Activated naive CD4-positive, alpha-beta T cell treated with anti-CD3 and anti-CD28 coated beads, Interleukin-2, amount 50 U/mL, for 16 hours (primary cell): ENCODE measurements around the gene SCYGR8.
"Not testable (repeated sequence)": the region's sequence is repeated elsewhere in the genome, so short reads cannot be mapped to it uniquely, and the experiment has no call there.

Source experiments
- DNase-seq: peaks from one replicate; pipeline ENCODE4 v3.0.0-alpha.2; 2020

Gene SCYGR8

DNA sequence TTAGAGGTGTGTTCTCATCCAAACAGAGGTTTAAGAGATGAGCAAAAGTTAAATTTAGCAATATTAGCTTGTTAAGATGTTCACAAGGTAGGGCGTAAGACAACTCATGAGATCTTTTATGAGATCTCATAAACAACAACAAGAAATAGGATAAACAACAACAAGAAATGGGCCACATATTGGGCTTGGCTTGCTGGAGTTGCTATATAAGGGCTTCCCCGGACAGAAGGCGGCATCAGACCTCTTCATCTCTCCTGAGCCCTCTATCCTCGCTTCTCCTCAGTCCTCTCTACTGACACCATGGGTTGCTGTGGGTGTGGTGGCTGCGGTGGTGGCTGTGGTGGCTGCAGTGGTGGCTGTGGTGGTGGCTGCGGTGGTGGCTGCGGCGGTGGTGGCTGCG lies at the start of gene SCYGR8:
Gene SCYGR8, plus strand, starts transcription at position 301 of the 400 bp plus-strand sequence. Its CDS starts 0 bp downstream, at position 301.
- DNase-seq, result no peak

DNA sequence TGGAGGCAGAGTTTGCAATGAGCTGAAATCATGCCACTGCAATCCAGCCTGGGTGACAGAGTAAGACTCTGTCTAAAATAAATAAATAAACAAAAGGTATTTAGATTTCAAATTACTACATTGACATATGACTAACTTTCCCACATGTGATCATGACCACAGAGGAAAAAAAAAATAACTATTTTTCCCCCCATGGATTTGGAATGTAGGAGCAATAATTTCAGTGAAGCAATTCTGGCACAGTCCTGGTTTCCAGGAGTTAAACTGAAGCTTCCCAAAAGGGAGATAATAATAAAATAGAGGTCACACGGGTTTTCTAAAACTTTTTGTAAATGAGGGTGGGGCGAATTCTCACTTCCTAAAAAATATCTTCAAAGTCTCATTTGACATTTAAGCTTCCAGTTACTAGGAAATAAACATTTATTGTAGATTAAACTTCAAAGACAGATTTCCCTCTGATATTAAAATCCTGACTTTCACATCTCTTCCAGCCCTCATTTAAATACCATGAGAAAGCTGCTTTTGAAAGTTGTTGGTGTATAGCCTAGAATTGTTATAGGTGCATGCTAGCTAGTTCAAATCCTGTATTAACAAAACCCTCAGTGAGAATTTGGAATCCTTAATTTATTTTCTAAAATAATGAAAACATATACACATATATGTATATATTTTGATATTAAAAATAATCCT lies 48.6 kb upstream of the SCYGR8 start:
- DNase-seq, result no peak

DNA sequence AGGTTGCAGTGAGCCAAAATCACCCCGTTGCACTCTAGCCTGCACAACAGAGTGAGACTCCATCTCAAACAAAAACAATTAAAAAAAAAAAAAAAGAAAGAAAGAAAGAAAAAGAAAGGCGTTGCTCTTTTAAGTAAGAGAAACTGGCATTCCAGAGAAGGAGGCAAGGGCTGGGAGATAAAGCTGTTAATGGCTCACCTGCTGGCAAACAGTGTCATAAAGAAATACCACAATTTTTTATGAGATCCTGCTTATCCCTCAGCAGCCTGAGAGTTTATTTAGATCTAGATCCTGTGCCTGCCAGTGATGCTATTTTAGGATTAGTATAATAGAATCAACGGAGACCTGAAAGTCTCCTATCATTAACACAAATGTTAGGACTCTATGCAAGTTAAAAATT lies 44.1 kb upstream of the SCYGR8 start:
- no peak for DNase-seq

- DNase-seq, result no peak
These were observed 42.4 kb upstream of the SCYGR8 start for GRCh38 chr2:227703280-227703732.

- no peak for DNase-seq
These were observed 41.7 kb upstream of the SCYGR8 start for GRCh38 chr2:227703961-227704360.

GRCh38 chr2:227706859-227707258 lies 38.8 kb upstream of the SCYGR8 start:
- DNase-seq, result no peak

- no peak for DNase-seq
These were observed 38.3 kb upstream of the SCYGR8 start for GRCh38 chr2:227707390-227707789.

- DNase-seq, result no peak
These were observed 34.7 kb upstream of the SCYGR8 start for GRCh38 chr2:227710986-227711385.

DNA sequence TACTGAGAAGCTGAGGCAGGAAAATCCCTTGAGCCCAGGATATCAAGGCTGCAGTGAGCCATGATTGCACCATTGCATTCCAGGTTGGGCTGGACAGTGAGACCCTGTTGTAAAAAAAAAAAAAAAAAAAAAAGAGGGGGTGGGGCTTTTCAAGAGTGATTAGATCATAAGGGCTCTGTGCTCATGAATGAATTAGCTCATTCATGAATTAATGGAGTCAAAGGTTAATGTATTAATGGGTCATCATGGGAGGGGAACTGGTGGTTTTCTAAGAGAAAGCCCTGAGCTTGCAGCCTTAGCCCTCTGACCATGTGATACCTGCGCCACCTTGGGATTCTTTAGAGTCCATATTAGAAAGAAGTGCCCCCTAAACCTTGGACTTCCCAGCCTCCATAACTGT lies 32.4 kb upstream of the SCYGR8 start:
- no peak for DNase-seq

DNA sequence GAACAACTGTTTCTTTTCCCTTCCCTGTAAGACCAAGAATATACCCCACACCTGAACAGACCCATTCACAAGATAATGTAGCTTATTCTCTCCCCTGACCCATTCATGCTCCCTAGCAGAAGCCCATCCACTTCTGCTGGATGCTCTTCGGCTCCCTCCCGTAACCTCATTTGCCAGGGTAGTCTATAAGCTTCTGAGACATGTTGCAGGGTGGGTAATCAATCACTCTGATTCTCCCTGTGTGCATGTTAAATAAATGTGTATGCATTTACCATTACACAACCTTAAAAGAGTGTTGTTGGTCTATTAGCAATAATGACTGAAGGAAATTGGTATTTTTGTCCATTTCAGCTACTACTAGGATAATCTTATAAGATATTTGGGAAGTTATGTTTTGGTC lies 29.2 kb upstream of the SCYGR8 start:
- DNase-seq, result no peak

GRCh38 chr2:227717687-227718567 lies 27.8 kb upstream of the SCYGR8 start, which contains the start of gene SLC19A3:
Gene SLC19A3 (minus strand): TSS chr2:227718028. CDS start chr2:227702318, 15,710 bp downstream.
- peak; percentile 13 for DNase-seq

- DNase-seq, result no peak
These were observed 26.1 kb upstream of the SCYGR8 start for GRCh38 chr2:227719641-227720040.

DNA sequence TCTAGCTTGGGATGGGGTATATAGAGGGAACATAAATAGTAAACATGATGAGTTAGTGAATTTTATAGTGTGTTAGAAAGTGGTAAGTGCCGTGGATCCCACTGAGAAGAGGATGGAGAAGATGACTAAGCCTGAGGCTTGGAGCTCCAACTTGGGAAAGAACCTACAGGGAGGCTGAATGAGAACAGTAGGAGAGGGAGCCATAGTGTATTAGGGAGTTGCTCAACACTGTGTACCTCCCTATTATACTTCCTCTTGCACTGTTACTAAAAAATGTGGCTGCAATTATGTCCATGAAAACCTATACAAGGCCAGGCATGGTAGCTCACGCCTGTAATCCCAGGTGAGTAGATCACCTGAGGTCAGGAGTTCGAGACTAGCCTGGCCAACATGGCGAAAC lies 25.0 kb upstream of the SCYGR8 start:
- no peak for DNase-seq

DNA sequence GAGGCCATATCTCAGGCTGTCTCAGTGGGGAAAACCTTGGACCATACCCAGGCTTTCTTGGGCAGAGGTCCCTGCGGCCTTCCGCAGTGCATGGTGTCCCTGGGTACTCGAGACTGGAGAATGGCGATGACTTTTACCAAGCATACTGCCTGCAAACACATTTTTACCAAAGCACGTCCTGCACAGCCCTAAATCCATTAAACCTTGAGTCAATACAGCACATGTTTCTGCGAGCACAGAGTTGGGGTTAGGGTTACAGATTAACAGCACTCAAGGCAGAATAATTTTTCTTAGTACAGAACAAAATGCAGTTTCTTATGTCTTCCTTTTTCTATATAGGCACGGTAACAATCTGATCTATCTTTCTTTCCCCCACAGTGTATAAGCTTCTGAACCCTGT lies 22.9 kb upstream of the SCYGR8 start:
- DNase-seq, result not testable (repeated sequence)

DNA sequence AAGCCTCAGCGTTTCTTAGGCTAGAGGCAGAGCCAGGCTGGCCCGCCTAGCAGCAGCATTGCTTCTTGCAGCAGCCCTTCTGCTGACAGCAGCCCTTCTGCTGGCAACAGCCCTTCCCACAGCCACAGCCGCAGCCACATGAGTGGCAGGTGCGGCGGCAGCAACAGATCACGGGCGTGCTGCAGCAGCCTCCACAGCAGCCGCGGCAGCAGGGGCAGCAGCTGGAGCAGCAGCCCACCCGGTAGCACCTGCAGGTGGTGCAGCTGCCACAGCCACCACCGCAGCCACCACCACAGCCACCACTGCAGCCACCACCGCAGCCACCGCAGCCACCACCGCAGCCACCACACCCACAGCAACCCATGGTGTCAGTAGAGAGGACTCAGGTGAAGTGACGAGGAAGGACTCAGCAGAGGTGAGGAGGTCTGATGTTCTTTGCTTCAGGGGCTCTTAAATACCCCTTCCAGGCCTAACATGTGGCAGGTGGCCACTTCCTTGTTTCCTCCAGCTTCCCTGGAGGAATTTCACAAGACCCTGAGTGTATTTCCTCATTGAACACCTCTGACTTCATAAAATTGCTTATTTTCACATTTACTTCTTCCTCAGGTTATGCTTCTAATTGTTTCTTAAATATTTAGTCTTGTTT lies 21.2 kb upstream of the SCYGR8 start, which contains the start of gene SCYGR6:
Gene SCYGR6, minus strand, starts transcription at position 364 of the 646 bp plus-strand sequence. Its CDS starts 0 bp downstream, at position 364.
- DNase-seq, result no peak

DNA sequence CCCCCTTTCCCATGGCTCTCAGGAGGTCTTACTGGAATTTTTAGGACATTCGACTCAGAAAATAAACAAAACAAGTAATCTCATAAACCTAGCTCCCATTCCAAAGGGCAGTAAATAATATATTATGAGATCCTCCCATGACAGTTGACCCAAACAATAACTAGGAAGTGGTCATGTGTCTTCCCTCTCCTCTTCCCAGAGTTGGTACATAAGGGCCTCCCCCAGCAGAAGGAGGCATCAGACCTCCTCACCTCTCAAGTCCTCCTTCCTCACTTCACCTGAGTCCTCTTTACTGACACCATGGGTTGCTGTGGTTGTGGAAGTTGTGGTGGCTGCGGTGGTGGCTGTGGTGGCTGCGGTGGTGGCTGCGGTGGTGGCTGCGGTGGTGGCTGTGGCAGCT lies 17.7 kb upstream of the SCYGR8 start, which contains the start of gene SCYGR7:
Gene SCYGR7, plus strand, starts transcription at position 301 of the 400 bp plus-strand sequence. Its CDS starts 0 bp downstream, at position 301.
- DNase-seq, result no peak

DNA sequence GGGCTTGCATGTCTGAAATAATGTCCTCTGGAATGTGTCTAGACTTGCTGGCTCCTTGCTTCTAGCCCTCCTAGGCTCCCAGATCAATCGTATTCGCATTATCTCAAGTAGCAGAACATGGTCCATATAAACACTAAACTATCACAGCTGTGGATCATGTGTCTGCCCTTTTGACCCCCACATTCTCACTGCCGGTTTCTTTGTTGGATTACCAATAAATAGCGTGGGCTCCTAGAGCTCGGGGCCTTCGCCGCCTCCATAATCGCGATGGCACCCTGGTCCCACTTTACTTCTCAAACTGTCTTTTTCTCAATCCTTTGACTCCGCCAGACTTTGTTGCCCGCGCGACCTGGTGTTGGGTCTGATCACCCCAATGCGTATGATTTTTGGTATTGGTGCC lies 6.3 kb upstream of the SCYGR8 start:
- DNase-seq, result no peak

DNA sequence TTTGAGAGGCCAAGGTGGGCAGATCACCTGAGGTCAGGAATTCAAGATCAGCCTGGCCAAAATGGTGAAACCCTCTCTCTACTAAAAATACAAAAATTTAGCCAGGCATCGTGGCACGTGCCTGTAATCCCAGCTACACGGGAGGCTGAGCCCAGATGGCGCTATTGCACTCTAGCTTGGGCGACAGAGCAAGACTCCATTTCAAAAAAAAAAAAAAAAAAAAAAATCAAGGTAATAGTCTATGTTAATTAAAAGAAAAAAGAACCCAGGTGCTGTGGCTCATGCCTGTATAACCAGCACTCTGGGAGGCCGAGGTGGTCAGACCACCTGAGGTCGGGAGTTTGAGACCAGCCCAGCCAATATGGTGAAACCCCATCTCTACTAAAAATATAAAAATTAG lies 5.0 kb upstream of the SCYGR8 start:
- DNase-seq, result not testable (repeated sequence)

DNA sequence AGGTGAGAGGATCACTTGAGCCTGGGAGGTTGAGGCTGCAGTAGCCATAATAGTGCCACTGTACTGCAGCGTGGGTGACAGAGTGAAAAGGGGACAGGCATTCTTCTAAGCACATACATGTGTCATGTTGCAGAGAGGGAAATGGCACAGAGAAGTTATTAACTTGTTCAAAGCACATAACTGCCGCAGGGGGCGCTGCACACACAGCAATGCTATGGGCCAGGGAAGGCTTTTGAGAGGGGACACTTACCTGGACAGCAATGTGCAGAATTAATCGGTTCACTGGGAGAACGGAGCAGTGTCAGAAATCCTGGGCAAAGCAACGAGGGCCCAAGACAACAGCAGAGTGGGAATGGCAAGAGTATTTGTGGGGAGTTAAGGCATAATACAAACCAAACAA lies 2.4 kb downstream of the SCYGR8 start:
- no peak for DNase-seq

GRCh38 chr2:227756261-227756660 lies 10.6 kb downstream of the SCYGR8 start:
- not testable (repeated sequence) for DNase-seq

GRCh38 chr2:227759411-227760118 lies 13.9 kb downstream of the SCYGR8 start:
- DNase-seq, result no peak

DNA sequence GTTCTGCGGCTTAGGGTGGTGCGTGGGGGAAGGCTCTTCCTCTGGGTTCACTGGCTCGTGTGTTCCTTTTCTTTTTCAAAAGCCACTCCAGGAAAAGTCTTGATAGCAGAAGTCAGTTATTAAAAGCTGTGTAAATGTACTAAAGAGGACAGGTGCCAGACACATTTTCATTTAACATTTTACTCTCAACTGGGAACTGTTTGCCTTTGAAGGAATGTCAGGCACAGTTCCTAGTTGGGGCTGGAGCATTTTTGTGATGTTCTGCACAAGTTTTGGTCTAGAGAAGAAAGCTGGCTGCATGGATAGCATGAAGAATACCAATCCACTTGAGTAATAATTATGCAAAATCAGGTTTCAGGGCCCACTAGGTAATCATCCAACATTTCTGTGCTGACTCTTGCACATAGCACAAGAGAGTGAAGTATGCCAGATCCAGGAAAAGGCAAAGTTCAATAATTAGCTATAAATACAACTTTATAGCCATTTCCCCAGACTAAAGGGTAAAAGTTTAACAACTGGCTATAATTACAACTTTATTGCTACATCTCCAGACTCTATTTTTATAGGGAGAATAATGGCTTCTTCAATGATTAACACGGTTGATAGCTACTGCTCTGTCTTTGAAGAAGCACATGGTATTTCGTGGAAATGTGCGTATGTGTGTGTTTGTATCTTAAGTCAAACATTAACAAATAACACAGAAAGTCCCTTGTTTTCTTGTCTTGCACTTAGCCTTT lies 16.2 kb downstream of the SCYGR8 start:
- DNase-seq, result no peak
